HepG2 (cell line): ENCODE data around the gene TSC22D2. TPM values are rescaled to one million over a fixed set of nuclear protein-coding genes. Genes with fewer than 3 reads are reported as not detected.

Experiments used
- ATAC-seq: fragments of 200-7000 bp; cut with Tn5 transposase; 3 replicates; pipeline ENCODE4 v1.9.1; 2020; ENCODE audit warnings: mild to moderate bottlenecking, moderate library complexity
- BruUV-seq: library from RNA; stranded (reverse); fragments of 400-500 nt; replicated peaks from 2 replicates; lab custom pipeline; 2021; lab: Mats Ljungman, UMichigan
- CTCF ChIA-PET: fragments of 300-600 bp; formaldehyde crosslinking; extraction: SDS; loops from one replicate; lab custom pipeline; 2021; ENCODE audit warnings: low total read pairs, inconsistent platforms, low intra/inter-chr PET ratio; lab: Yijun Ruan, JAX
- POLR2A ChIA-PET: fragments of 350-600 bp; sonication (Branson Sonifier 250); formaldehyde crosslinking; loops from one replicate; lab custom pipeline; 2020; ENCODE audit warnings: antibody characterized with exemption, inconsistent platforms; lab: Yijun Ruan, JAX
- DNase-seq: peaks from one replicate; pipeline ENCODE4 v3.0.0-alpha.2; 2015; ENCODE audit warnings: low spot score
- FAIRE-seq: peaks from 3 replicates; lab custom pipeline; 2011; peaks lifted over from hg19 to GRCh38; lab: Jason Lieb, UNC
- H2AFZ ChIP-seq: one replicate; pipeline ENCODE4 v1.6.1; 2011; ENCODE audit warnings: low read length, inconsistent platforms
- H3K27ac ChIP-seq: fragments of 300-600 bp; 3 replicates; pipeline ENCODE4 v1.8.0; 2011; ENCODE audit warnings: mixed run types, mild to moderate bottlenecking, mixed read lengths, low read length, inconsistent platforms; ENCODE audit not compliant: insufficient read depth; ENCODE audit errors: extremely low read length
- H3K27me3 ChIP-seq, 2 experiments: fragments of 200-600 bp in 1 of 2; 2 replicates in 1 of 2; 3 replicates in 1 of 2; pipeline versions ENCODE4 v1.6.0 to v1.8.0; 2011; ENCODE audit warnings: low read length in 2 of 2, mild to moderate bottlenecking in 2 of 2, moderate library complexity in 2 of 2, inconsistent platforms in 1 of 2; ENCODE audit not compliant: insufficient read depth in 2 of 2, control insufficient read depth in 1 of 2
- H3K36me3 ChIP-seq, 2 experiments: fragments of 200-600 bp in 1 of 2; replicated peaks in 1 of 2; 2 replicates in 1 of 2; 3 replicates in 1 of 2; pipeline versions ENCODE4 v1.5.1 to v1.8.0; 2011; ENCODE audit warnings: low read length in 2 of 2, inconsistent platforms in 1 of 2; ENCODE audit not compliant: insufficient read depth in 2 of 2, control insufficient read depth in 1 of 2
- H3K4me1 ChIP-seq: 2 replicates; pipeline ENCODE4 v1.5.1; 2012; ENCODE audit warnings: low read length, inconsistent platforms; ENCODE audit not compliant: insufficient read depth
- H3K4me2 ChIP-seq: 2 replicates; pipeline ENCODE4 v1.6.0; 2011; ENCODE audit warnings: low read depth, low read length, inconsistent platforms
- H3K4me3 ChIP-seq, 3 experiments: fragments of 200-600 bp in 1 of 3; sonication (generic), shearing (Covaris generic) in 1 of 3; replicated peaks in 1 of 3; 2 replicates each; pipeline ENCODE4 v1.5.1; 2011 to 2016; ENCODE audit warnings: low read length in 3 of 3, inconsistent platforms in 2 of 3, low read depth in 2 of 3, mild to moderate bottlenecking in 2 of 3, control low read depth in 1 of 3, mixed read lengths in 1 of 3; ENCODE audit not compliant: insufficient read depth in 1 of 3
- H3K79me2 ChIP-seq: one replicate; pipeline ENCODE4 v1.6.1; 2011; ENCODE audit warnings: low read length, inconsistent platforms; ENCODE audit not compliant: insufficient read depth
- H3K9ac ChIP-seq: 2 replicates; pipeline ENCODE4 v1.6.0; 2011; ENCODE audit warnings: mild to moderate bottlenecking, low read depth, low read length, inconsistent platforms; ENCODE audit not compliant: insufficient read depth
- H3K9me3 ChIP-seq: 2 replicates; pipeline ENCODE4 v1.5.1; 2012; ENCODE audit warnings: mild to moderate bottlenecking, low read length
- H4K20me1 ChIP-seq: 2 replicates; pipeline ENCODE4 v1.6.0; 2011; ENCODE audit warnings: inconsistent platforms, mild to moderate bottlenecking, low read length, moderate library complexity; ENCODE audit not compliant: insufficient read depth
- ARID2 ChIP-seq: sonication (generic); formaldehyde crosslinking; IDR thresholded peaks from 2 replicates; pipeline ENCODE4 v1.8.1; 2022; ENCODE audit warnings: mild to moderate bottlenecking, missing genetic modification reagents, borderline replicate concordance
- ARID3A ChIP-seq: IDR thresholded peaks from 2 replicates; pipeline ENCODE4 v1.6.1; 2012; ENCODE audit warnings: low read depth, low read length, improper control_type of control experiment
- CTCF ChIP-seq: sonication (generic); formaldehyde crosslinking; IDR thresholded peaks from 2 replicates; pipeline ENCODE4 v1.5.0; 2020; ENCODE audit warnings: mild to moderate bottlenecking, missing genetic modification reagents, moderate library complexity
- MXI1 ChIP-seq: IDR thresholded peaks from 3 replicates; pipeline ENCODE4 v1.6.1; 2012; ENCODE audit warnings: low read depth, low read length, inconsistent platforms, borderline replicate concordance
- NFE2L1 ChIP-seq: sonication (generic); formaldehyde crosslinking; IDR thresholded peaks from 2 replicates; pipeline ENCODE4 v1.4.0; 2020; ENCODE audit warnings: missing genetic modification reagents, mild to moderate bottlenecking, borderline replicate concordance
- PREB ChIP-seq: sonication (generic); formaldehyde crosslinking; IDR thresholded peaks from 2 replicates; pipeline ENCODE4 v1.4.0; 2020; ENCODE audit warnings: missing genetic modification reagents
- RAD21 ChIP-seq: fragments of 450-650 bp; formaldehyde crosslinking; IDR thresholded peaks from 2 replicates; pipeline ENCODE4 v1.5.0; 2020; ENCODE audit warnings: mild to moderate bottlenecking
- RFX3 ChIP-seq: IDR thresholded peaks from 2 replicates; pipeline ENCODE4 v1.6.1; 2016; ENCODE audit warnings: missing biosample characterization, missing genetic modification reagents
- SMC3 ChIP-seq: IDR thresholded peaks from 2 replicates; pipeline ENCODE4 v1.6.1; 2011; ENCODE audit warnings: low read length, improper control_type of control experiment
- STAG1 ChIP-seq: sonication (generic); formaldehyde crosslinking; IDR thresholded peaks from 2 replicates; pipeline ENCODE4 v1.4.0; 2020; ENCODE audit warnings: missing genetic modification reagents
- ZNF207 ChIP-seq: fragments of 450-650 bp; IDR thresholded peaks from 2 replicates; pipeline ENCODE4 v1.6.1; 2016; ENCODE audit warnings: antibody characterized with exemption, borderline replicate concordance
- WGBS: methylation state at CpG from one replicate; pipeline ENCODE4 v1.1.6; 2017; ENCODE audit warnings: low lambda C conversion rate; 5-methylcytosine and 5-hydroxymethylcytosine counted together
- in situ Hi-C: cut with HindIII; loops from 2 replicates; pipeline ENCODE4 v1.10.0; 2017; ENCODE audit warnings: low pct_unique_long_range_greater_than_20kb; ENCODE audit not compliant: extremely low pct_ligation_motif_present
- intact Hi-C: fragments of 100-400 bp; cut with micrococcal nuclease; formaldehyde crosslinking; loops from one replicate; pipeline ENCODE4 v1.10.0; 2022; ENCODE audit not compliant: unreplicated experiment
- polyA plus RNA-seq, 8 experiments: library from polyadenylated mRNA; depleted of rRNA in 3 of 8; stranded (reverse) in 7 of 8; unstranded in 1 of 8; fragments of >200 nt; fragmentation: Illumina TruSeq in 4 of 8; extraction: Trizol in 4 of 8; gene quantifications; 2 replicates each; pipeline versions ENCODE4 v1.2.1 to v1.2.3, GENCODE V29; 2011 to 2016; ENCODE audit warnings: low read depth in 4 of 8, missing spikeins in 1 of 8, mixed read lengths in 1 of 8; ENCODE audit not compliant: insufficient read depth in 1 of 8
- total RNA-seq, 5 experiments: library from RNA; depleted of rRNA; stranded (reverse); fragments of >200 nt; fragmentation: Illumina TruSeq; extraction: Trizol; gene quantifications; 2 replicates each; pipeline ENCODE4 v1.2.3, GENCODE V29; 2016; ENCODE audit warnings: low read depth in 1 of 5

TSC22D2 gene
- total and polyA plus RNA-seq, 2 of the 13 experiments (the other 11 are each of a cell fraction or from before 2014, with no cell fraction given), result 4.6 to 8.2 TPM

GRCh38 chr3:150495563-150496168 is 87.6 kb downstream of the TSC22D2 start:
- DNase-seq (peak; percentile 32), FAIRE-seq (peak; percentile 76), ATAC-seq (no peak)
- H3K9ac ChIP-seq, result no peak overlapping the region
- H3K9me3 ChIP-seq, result peaks cover 4% of the 10 kb centered on the region
- no peaks in the 10 kb centered on the region for H4K20me1 ChIP-seq
- H3K79me2 ChIP-seq, result no peaks in the 10 kb centered on the region
- 3% methylated on average over 2 of the region's 2 CpGs for WGBS
- no peaks in the 10 kb centered on the region for H3K4me1 ChIP-seq
- POLR2A ChIA-PET, result no interaction called here
- no peak overlapping the region for H2AFZ ChIP-seq
- TF ChIP-seq RFX3 (no peak), CTCF (CRISPR knock-in tag) (peak; percentile 69), RAD21 (CRISPR knock-in tag) (peak; percentile 35; the same call in 1 of the 2 replicates), ARID3A (0 out of 2 replicates have a peak, but pooled peaks have one; percentile 20), ARID2 (no peak), NFE2L1 (CRISPR knock-in tag) (no peak), PREB (CRISPR knock-in tag) (no peak), MXI1 (no peak), ZNF207 (no peak), SMC3 (peak; percentile 80; the same call in 1 of the 2 replicates), STAG1 (CRISPR knock-in tag) (peak; percentile 86)
- no peaks in the 10 kb centered on the region for H3K36me3 ChIP-seq
- no peak overlapping the region for H3K4me2 ChIP-seq
- BruUV-seq, result no TSS peak
- CTCF ChIA-PET, result interaction anchor here (1.0 to 4.1 kb wide), 6 partner anchors 86 to 268 kb away, joined by 3 to 44 read pairs (median 4); no protein-coding TSS in a partner anchor
- H3K4me3 ChIP-seq, result no peak overlapping the region
- no peak overlapping the region for H3K27ac ChIP-seq
- peaks cover 0 to 1% of the 10 kb centered on the region in 2 experiments; a peak in 1 of 5 replicates for H3K27me3 ChIP-seq
- in situ Hi-C loops (loop anchor here (5.0 kb wide), 2 partner anchors 208 to 268 kb away; no protein-coding TSS in a partner anchor), intact Hi-C loops (loop anchor here (1.0 to 5.0 kb wide), 6 partner anchors 81 to 268 kb away; no protein-coding TSS in a partner anchor)
